ENCODE results near the gene ZBTB49.

The ZBTB49 gene

DNA sequence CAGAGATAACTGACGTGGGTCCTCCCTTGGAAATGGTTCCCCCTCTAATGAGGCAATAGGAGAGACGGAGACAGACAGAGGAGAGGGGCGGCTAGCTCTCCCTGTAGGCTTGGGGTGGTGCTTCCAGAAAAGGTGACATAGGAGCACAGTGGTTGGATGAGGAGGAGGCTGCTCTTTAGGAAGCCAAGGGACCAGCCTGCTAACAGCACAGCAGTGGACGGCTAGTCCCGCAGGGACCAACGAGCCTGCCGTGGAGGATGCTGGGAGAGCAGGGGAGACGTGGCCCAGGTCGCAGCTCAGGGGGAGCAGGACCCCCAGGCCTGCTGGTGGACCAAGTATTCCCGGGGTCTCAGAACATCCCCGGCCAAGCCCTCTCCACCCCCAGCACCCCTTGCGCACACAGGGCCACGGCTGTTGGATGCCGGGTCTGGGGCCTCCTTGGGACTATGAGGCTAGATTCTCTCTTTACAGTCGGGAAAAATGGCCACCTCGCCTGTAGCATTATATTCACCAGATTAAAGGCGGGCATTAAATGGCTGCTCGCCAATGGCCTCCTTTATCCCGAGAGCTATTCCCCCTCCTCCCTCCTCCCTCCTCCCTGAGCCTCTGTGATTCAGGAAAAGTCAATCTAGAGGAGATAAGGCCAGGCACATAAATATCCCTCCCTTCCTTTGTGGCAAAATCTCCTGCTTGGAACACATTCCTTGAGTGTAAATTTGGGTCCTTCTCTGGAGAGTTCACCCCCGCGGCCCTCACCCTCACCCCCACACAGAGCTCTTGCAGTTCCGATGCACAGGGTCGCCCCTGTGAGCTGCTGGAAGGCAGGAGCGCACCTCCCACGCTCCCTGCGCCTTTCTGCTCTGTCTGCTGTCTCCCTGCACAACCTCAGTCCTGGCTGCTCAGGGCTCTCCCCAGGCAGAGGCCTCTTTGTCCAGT lies 66.3 kb downstream of the ZBTB49 start:
- Histone ChIP-seq H3K79me2 (ENCODE audit: control insufficient read depth, insufficient read depth, low read length, unreplicated experiment) (no peaks in the 10 kb centered on the region), H3K27ac (ENCODE audit: low read depth, low read length) (no peak overlapping the region), H3K27me3 (ENCODE audit: insufficient read depth, low read length) (peaks cover 56% of the 10 kb centered on the region), H3K4me3 (ENCODE audit: low read depth, low read length) (no peak overlapping the region), H3K4me1 (ENCODE audit: control insufficient read depth, insufficient read depth, low read length, unreplicated experiment) (no peaks in the 10 kb centered on the region), H3K36me3 (ENCODE audit: insufficient read depth, low read length) (no peaks in the 10 kb centered on the region), H2AFZ (ENCODE audit: low read length, unreplicated experiment) (no peak overlapping the region)

GRCh38 chr4:4358093-4358854 lies 68.2 kb downstream of the ZBTB49 start:
- no peaks in the 10 kb centered on the region for H3K79me2 ChIP-seq (ENCODE audit: control insufficient read depth, insufficient read depth, low read length, unreplicated experiment)
- H2AFZ ChIP-seq (ENCODE audit: low read length, unreplicated experiment), result no peak overlapping the region
- H3K4me1 ChIP-seq (ENCODE audit: control insufficient read depth, insufficient read depth, low read length, unreplicated experiment), result no peaks in the 10 kb centered on the region
- no peak overlapping the region for H3K27ac ChIP-seq (ENCODE audit: low read depth, low read length)
- peaks cover 69% of the 10 kb centered on the region for H3K27me3 ChIP-seq (ENCODE audit: insufficient read depth, low read length)
- no peaks in the 10 kb centered on the region for H3K36me3 ChIP-seq (ENCODE audit: insufficient read depth, low read length)
- no peak overlapping the region for H3K4me3 ChIP-seq (ENCODE audit: low read depth, low read length)

GRCh38 chr4:4361883-4362282 lies 71.8 kb downstream of the ZBTB49 start:
- Histone ChIP-seq H3K36me3 (ENCODE audit: insufficient read depth, low read length) (no peaks in the 10 kb centered on the region), H2AFZ (ENCODE audit: low read length, unreplicated experiment) (no peak overlapping the region), H3K79me2 (ENCODE audit: control insufficient read depth, insufficient read depth, low read length, unreplicated experiment) (no peaks in the 10 kb centered on the region), H3K27ac (ENCODE audit: low read depth, low read length) (no peak overlapping the region), H3K4me3 (ENCODE audit: low read depth, low read length) (no peak overlapping the region), H3K4me1 (ENCODE audit: control insufficient read depth, insufficient read depth, low read length, unreplicated experiment) (no peaks in the 10 kb centered on the region), H3K27me3 (ENCODE audit: insufficient read depth, low read length) (peaks cover 48% of the 10 kb centered on the region)

GRCh38 chr4:4362991-4363697 lies 73.1 kb downstream of the ZBTB49 start:
- Histone ChIP-seq H3K36me3 (ENCODE audit: insufficient read depth, low read length) (no peaks in the 10 kb centered on the region), H3K79me2 (ENCODE audit: control insufficient read depth, insufficient read depth, low read length, unreplicated experiment) (no peaks in the 10 kb centered on the region), H2AFZ (ENCODE audit: low read length, unreplicated experiment) (no peak overlapping the region), H3K27ac (ENCODE audit: low read depth, low read length) (no peak overlapping the region), H3K27me3 (ENCODE audit: insufficient read depth, low read length) (peaks cover 38% of the 10 kb centered on the region), H3K4me3 (ENCODE audit: low read depth, low read length) (no peak overlapping the region), H3K4me1 (ENCODE audit: control insufficient read depth, insufficient read depth, low read length, unreplicated experiment) (no peaks in the 10 kb centered on the region)

DNA sequence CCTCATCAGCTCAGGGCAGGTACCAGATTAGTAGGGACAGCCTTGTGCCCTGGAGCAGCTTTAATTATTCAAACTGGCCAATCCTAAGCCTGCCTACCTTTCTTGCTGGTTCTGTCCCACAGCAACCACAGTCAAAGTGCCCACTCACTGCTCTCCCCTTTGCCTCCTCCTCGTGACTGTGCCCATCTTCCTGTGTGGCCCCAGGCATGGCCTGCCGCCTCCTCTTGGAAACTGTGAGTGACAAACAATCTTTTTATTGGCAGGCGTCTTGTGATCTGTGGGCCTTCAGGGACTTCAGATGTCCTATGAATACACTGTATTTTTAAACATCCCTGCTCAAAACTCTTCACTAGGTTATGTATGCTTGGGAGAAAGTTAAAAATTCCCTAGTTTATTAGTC lies 74.0 kb downstream of the ZBTB49 start:
- Histone ChIP-seq H3K27ac (ENCODE audit: low read depth, low read length) (no peak overlapping the region), H2AFZ (ENCODE audit: low read length, unreplicated experiment) (no peak overlapping the region), H3K79me2 (ENCODE audit: control insufficient read depth, insufficient read depth, low read length, unreplicated experiment) (no peaks in the 10 kb centered on the region), H3K27me3 (ENCODE audit: insufficient read depth, low read length) (peaks cover 33% of the 10 kb centered on the region), H3K4me1 (ENCODE audit: control insufficient read depth, insufficient read depth, low read length, unreplicated experiment) (no peaks in the 10 kb centered on the region), H3K4me3 (ENCODE audit: low read depth, low read length) (no peak overlapping the region), H3K36me3 (ENCODE audit: insufficient read depth, low read length) (no peaks in the 10 kb centered on the region)

GRCh38 chr4:4364486-4365208 lies 74.6 kb downstream of the ZBTB49 start:
- Histone ChIP-seq H3K4me3 (ENCODE audit: low read depth, low read length) (no peak overlapping the region), H3K36me3 (ENCODE audit: insufficient read depth, low read length) (no peaks in the 10 kb centered on the region), H3K4me1 (ENCODE audit: control insufficient read depth, insufficient read depth, low read length, unreplicated experiment) (no peaks in the 10 kb centered on the region), H2AFZ (ENCODE audit: low read length, unreplicated experiment) (no peak overlapping the region), H3K27me3 (ENCODE audit: insufficient read depth, low read length) (peaks cover 30% of the 10 kb centered on the region), H3K27ac (ENCODE audit: low read depth, low read length) (no peak overlapping the region), H3K79me2 (ENCODE audit: control insufficient read depth, insufficient read depth, low read length, unreplicated experiment) (no peaks in the 10 kb centered on the region)

DNA sequence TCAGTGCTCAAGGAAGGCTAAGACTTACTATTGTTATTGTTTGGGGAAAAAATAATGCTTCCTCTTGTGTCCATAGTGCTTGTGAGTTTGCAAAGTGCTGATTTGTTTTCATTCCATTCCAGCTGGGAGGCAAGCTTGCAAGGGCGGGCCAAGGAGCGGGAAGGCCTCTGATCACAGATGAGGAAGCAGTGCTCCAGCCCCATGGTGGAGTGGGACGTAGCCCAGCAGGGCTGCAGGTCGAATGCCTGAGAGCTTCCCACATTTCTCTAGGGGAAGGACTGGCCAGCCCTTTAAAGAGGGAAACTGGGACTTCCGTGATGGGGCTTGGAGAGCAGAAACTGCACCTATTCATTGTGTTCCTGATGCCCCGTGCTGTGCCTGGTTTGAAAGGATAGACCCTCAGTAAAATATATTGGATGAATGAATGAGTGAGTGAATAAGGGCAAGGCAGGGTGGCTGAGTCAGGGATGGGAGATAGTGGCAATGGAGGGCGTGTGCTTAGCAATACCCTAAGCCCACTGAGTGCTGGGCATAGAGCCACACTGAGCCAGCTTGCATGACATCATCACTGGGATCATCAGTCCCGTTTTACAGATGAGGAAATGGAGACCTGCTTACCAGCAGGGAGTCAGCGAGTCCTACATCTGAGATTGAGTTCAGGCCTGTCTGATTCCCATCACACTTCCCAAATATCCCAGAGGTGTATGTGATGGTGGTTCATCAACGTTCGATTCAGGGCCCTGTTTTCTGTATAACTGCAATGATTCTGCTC lies 78.9 kb downstream of the ZBTB49 start:
- Histone ChIP-seq H2AFZ (ENCODE audit: low read length, unreplicated experiment) (no peak overlapping the region), H3K4me3 (ENCODE audit: low read depth, low read length) (no peak overlapping the region), H3K4me1 (ENCODE audit: control insufficient read depth, insufficient read depth, low read length, unreplicated experiment) (no peaks in the 10 kb centered on the region), H3K36me3 (ENCODE audit: insufficient read depth, low read length) (no peaks in the 10 kb centered on the region), H3K27me3 (ENCODE audit: insufficient read depth, low read length) (peaks cover 25% of the 10 kb centered on the region; the same call in 1 of the 2 replicates), H3K27ac (ENCODE audit: low read depth, low read length) (no peak overlapping the region), H3K79me2 (ENCODE audit: control insufficient read depth, insufficient read depth, low read length, unreplicated experiment) (no peaks in the 10 kb centered on the region)
